HG02623 (cell line): ENCODE measurements around the gene YBX3.

Source experiments
- ATAC-seq: cut with Tn5 transposase; IDR thresholded peaks from one replicate; pipeline ENCODE4 v1.9.1; 2021; ENCODE audit warnings: moderate library complexity; ENCODE audit not compliant: unreplicated experiment

The YBX3 gene

DNA sequence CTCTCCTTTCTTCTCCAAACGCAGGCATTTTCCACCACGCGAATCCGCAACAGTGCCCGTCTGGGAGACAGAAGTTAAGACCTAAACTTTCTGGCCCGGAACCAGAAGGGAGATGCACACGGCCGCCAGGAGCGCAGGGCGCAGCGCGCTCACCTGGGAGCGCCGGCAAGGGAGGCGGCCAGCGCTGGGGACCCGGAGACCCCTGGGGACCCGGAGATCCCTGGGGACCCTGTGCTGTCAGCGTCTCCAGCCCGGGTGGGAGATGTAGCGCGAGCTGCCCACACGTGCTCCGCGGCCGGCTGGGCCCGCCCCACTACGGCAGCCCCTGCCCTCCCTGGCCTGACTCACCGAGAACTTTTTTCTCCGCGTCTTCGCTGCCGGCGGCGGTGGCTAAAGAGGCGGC is 620 bp downstream of the YBX3 start:
- peak; percentile 43 for ATAC-seq

GRCh38 chr12:10721651-10722501 is 1.2 kb downstream of the YBX3 start:
- ATAC-seq, result peak; percentile 28

DNA sequence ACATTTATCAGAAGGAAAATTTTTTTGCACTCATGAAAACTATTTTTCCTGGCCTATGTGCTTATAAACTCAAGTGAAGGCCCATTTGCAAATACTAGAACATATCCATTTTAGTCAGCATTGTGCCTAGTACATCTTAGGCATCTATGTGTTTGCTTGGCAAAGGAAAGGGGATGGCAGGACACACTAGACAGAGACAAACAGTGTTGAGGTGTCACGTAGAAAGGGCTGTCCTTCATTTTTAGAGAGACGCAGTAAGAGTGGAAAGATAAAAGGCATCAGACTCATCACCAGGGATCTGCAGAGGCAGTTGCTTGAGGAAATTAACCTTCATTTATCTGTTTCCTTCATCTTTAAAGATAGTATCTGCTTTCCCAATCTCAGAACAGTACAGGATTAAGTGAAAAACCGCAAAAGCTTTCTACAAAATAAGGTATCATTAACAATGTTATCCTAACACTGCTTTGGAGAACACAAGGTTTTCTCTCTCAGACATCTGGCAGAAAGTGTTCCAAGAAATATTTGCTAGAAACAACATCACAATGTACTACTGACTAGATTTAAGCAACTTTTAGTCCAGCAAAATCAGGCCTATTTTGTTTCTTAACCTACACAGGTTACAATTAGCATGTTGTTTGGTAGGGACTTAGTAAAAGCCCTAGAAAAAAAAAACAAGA is 2.0 kb downstream of the YBX3 start:
- no peak for ATAC-seq

DNA sequence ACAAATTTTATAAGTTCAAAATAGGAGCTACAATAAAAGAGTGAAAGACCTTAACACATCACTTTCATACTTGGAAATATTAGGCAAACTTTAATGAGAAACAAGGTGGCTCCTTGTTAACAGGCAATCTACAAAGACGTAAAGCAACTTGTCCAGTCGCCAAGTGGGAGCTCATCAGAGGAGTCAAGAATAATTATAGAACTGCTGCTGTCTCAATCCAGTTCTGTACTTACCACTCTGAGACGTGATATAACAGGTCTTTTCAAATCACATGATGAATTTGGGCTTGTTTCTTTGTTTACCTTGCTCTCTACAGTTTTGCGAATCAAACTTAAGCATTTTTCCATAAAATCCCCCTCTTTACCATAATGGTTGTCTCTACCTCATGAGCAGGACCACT is 3.6 kb downstream of the YBX3 start:
- no peak for ATAC-seq

GRCh38 chr12:10718279-10718821 is 4.8 kb downstream of the YBX3 start:
- no peak for ATAC-seq

GRCh38 chr12:10717410-10717809 is 5.7 kb downstream of the YBX3 start:
- ATAC-seq, result no peak

DNA sequence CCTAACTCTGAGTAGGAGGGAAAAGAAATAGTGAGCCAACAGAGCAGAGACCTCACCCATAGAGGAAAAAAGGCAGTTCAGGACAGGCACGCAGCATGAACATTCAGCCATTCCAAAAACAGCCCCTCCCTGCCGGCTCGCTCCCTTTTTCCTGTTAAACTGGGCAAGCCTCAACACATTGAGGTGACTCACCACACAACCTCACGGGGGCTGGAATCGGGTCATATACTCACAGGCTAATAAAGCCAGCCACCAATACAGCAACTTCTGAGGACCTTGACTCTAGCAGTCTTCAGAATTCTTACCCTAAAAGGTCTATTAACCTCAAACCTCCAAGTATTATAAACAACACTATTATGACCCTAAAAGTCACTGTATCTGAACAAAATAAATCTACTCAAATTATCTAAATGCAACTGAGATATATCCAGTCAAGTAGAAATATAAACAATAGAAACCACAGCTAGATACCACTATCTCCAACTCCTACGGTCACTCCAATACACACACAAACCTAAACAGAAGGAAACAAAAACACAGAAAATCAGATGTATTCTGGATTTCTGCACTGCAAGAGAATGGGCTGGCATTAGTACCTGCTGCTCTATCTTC is 6.3 kb downstream of the YBX3 start:
- no peak for ATAC-seq

GRCh38 chr12:10716277-10716676 is 6.8 kb downstream of the YBX3 start:
- ATAC-seq, result no peak

GRCh38 chr12:10715491-10715890 is 7.6 kb downstream of the YBX3 start:
- no peak for ATAC-seq

- ATAC-seq, result no peak
Observed at GRCh38 chr12:10709808-10710207, 13.3 kb downstream of the YBX3 start.

GRCh38 chr12:10708862-10709261 is 14.3 kb downstream of the YBX3 start:
- no peak for ATAC-seq

DNA sequence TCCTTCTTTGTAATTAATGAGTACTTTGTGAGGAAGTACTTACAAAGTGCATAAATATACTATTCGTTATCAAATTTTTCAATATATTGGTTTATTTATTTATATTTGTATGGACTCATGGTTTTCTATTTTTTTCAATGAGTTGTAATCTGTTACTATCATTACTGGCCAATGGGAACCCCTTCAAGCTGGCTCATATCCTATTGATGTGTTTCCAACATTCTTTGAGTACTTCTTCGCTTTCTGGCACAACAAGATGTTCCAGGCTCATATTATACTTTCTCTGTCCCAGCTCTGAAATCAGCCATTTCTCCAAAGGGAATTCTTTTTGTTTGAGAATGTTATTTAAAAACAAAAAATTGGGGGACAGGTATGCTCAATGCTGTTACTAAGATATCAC is 17.5 kb downstream of the YBX3 start:
- ATAC-seq, result no peak

DNA sequence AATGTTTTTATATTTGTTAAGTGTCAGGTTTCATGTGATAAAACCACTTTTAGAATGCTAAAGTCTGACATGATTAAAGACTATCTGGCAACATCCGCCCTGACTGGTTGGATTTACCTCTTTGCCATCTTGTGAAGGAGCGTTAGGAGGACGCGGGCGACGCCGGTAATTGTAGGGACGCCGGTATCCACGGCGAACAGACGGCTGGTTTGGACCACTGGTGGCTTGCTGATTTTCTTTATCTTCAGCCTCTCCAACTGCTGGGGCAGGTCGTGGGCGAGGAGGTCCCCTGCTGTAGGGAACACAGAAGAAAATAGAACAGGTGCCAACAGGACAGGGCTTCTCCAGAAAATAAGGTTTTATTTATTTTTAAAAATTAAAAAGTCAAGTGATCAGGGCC is 21.3 kb downstream of the YBX3 start:
- no peak for ATAC-seq

DNA sequence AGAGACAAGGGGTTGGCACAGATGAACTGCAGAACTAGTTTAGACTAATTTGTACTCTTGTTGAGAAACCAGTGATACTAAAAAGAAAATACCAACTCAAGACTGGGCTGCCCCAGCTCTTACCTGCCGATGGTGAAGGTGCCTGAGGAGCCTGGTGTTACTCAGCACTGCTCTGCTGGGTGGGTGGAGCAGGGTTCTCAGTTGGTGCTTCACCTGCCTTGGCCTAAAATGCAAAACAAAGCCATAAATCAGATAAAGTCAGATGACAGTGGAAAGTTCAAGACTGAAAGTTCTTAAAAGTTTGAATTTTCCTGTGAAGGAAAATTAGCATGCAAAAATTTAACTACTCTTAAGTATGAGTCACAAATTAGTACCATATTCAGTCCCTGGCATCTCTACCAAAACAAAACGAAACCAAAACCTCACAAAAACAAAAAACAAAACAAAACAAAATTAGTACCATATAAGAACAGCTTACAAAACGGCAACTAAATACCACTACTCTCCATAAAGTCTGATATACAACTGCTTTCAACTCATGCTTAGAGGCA is 21.9 kb downstream of the YBX3 start:
- peak; percentile 64 for ATAC-seq

DNA sequence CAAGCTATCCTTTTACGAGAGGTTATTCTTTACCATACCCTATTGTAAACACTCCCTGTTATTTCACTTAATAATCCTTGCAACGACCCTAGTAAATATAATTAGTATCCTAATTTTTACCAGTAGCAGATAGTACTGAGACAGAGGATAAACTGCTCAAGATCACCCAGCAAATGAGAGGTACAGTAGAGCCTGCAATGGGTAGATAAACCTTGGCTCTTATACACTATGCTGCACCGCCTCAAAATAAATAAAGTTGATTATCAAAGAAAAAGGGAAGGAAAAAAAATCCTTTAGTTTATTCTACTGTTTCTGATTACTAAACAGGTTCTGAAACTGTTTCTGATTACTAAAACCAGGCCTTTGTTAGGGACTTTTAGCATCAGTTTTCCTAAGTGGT is 22.5 kb downstream of the YBX3 start:
- ATAC-seq, result no peak

DNA sequence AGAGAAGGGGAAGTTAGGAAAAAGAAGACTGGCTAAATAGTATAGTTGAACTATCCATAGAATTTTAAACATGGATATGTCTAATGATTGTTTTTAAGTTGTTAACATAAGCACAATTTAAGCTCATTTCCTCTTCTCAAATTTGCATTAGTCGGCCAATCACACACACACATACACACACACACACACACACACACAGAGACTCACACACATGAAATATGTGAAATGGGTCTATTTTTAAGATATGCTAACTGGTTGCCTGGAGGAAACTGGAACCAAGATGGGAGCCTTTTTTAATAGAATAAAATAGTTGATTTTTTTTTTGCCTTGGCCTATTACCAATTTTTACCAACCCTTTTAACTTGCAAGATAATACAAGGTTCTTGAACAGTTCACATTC is 25.3 kb downstream of the YBX3 start:
- no peak for ATAC-seq

GRCh38 chr12:10697156-10697555 is 26.0 kb downstream of the YBX3 start:
- no peak for ATAC-seq

GRCh38 chr12:10690906-10691305 is 32.2 kb downstream of the YBX3 start:
- ATAC-seq, result no peak

DNA sequence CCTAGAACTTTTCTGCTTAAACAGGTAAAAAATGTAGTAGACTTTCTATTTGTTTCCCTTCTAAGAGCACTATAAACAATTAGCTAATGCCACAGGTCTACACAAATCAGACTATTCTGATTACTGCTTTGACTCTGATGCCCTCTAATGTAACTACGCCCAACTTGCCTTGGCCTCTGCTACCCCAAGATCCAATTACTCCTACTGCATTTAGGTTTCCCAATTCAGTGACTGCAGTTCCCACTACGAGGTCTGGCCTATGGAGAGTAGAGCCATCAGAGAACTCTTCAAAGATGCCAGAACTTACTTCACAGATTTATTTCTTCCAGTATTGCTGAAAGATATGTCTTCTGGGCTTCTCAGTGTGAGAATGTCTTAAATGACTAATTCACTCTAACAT is 34.0 kb downstream of the YBX3 start:
- ATAC-seq, result no peak

- ATAC-seq, result no peak
Observed at GRCh38 chr12:10688042-10688441, 35.1 kb downstream of the YBX3 start.

GRCh38 chr12:10673659-10674384 is 49.3 kb downstream of the YBX3 start, which contains the start of gene STYK1:
Gene STYK1 (minus strand): TSS chr12:10674052. CDS start chr12:10634618, 39,434 bp downstream.
- peak; percentile 60 for ATAC-seq
